HG03575 (cell line): Measurements from ENCODE around the gene EFCAB14.
"Not testable (repeated sequence)": the region's sequence is repeated elsewhere in the genome, so short reads cannot be mapped to it uniquely, and the experiment has no call there.

Experiments used
- ATAC-seq: cut with Tn5 transposase; IDR thresholded peaks from one replicate; pipeline ENCODE4 v1.9.1; 2021; ENCODE audit not compliant: unreplicated experiment, insufficient number of reproducible peaks, low FRiP score; ENCODE audit errors: extremely low read depth

EFCAB14 gene

GRCh38 chr1:46725736-46726108, 6.8 kb upstream of the EFCAB14 start:
- no peak for ATAC-seq

GRCh38 chr1:46724991-46725735, 6.2 kb upstream of the EFCAB14 start:
- no peak for ATAC-seq

- no peak for ATAC-seq
These were observed 5.0 kb upstream of the EFCAB14 start for GRCh38 chr1:46723901-46724300.

GRCh38 chr1:46721686-46722205, 2.8 kb upstream of the EFCAB14 start:
- no peak for ATAC-seq

GRCh38 chr1:46721204-46721603, 2.3 kb upstream of the EFCAB14 start:
- ATAC-seq = no peak

- ATAC-seq = not testable (repeated sequence)
These were observed 1.4 kb upstream of the EFCAB14 start for GRCh38 chr1:46720319-46720718.

GRCh38 chr1:46719689-46720088, 775 bp upstream of the EFCAB14 start:
- no peak for ATAC-seq

- ATAC-seq = no peak
These were observed 581 bp downstream of the EFCAB14 start for GRCh38 chr1:46718340-46718726.

GRCh38 chr1:46717654-46718053, 1.3 kb downstream of the EFCAB14 start:
- ATAC-seq = no peak

- ATAC-seq = no peak
These were observed 3.9 kb downstream of the EFCAB14 start for GRCh38 chr1:46714976-46715375.

- ATAC-seq = no peak
These were observed 10.8 kb downstream of the EFCAB14 start for GRCh38 chr1:46708121-46708520.

GRCh38 chr1:46705408-46705807, 13.5 kb downstream of the EFCAB14 start:
- no peak for ATAC-seq

GRCh38 chr1:46703927-46704641, 14.8 kb downstream of the EFCAB14 start:
- no peak for ATAC-seq

GRCh38 chr1:46699666-46700065, 19.2 kb downstream of the EFCAB14 start:
- ATAC-seq = no peak

GRCh38 chr1:46697053-46697452, 21.9 kb downstream of the EFCAB14 start:
- ATAC-seq = no peak

- ATAC-seq = not testable (repeated sequence)
These were observed 24.2 kb downstream of the EFCAB14 start for GRCh38 chr1:46694676-46695075.

GRCh38 chr1:46692811-46693770, 25.8 kb downstream of the EFCAB14 start:
- ATAC-seq = no peak

- ATAC-seq = no peak
These were observed 26.7 kb downstream of the EFCAB14 start for GRCh38 chr1:46691997-46692790.
